ENCODE results near the gene SOCS1.

GRCh38 chr16:11253995-11254912, 1.8 kb downstream of the SOCS1 start:
- TF ChIP-seq CTCF (IDR thresholded peaks at IDR 0.05 in 8 of 11, conservative IDR thresholded peaks at IDR 0.05 in 3 of 11) (no peak), POLR2AphosphoS5 (IDR thresholded peaks at IDR 0.05) (no peak), POLR2A (IDR thresholded peaks at IDR 0.05) (no peak)
